ENCODE measurements around the gene IL1RAPL1. TPM values are rescaled to one million over a fixed set of nuclear protein-coding genes. Genes with fewer than 3 reads are reported as not detected.
"Not testable (repeated sequence)": the region's sequence is repeated elsewhere in the genome, so short reads cannot be mapped to it uniquely, and the experiment has no call there.

Gene IL1RAPL1
- total RNA-seq, 2 donors from 2014 or later, result not detected

- no peak for ATAC-seq (replicated peaks in 1 of 2)
- H3K36me3 Mint-ChIP-seq (ENCODE audit: insufficient read depth in 2 of 2), result no peaks in the 10 kb centered on the region
- peaks cover 0 to 2% of the 10 kb centered on the region in 2 donors for H3K9me3 Mint-ChIP-seq
- DNase-seq, result no peak
- H3K27ac Mint-ChIP-seq, result no peak overlapping the region
- no peak overlapping the region for H3K4me3 Mint-ChIP-seq
- peaks cover 1% of the 10 kb centered on the region for H3K27me3 Mint-ChIP-seq (ENCODE audit: low read depth)
- H3K4me1 Mint-ChIP-seq (ENCODE audit: low read depth), result no peaks in the 10 kb centered on the region
These were observed 708.9 kb downstream of the IL1RAPL1 start for GRCh38 chrX:29295987-29296680.

GRCh38 chrX:29297171-29297800 is 710.0 kb downstream of the IL1RAPL1 start:
- peaks cover 1 to 2% of the 10 kb centered on the region in 2 donors for H3K9me3 Mint-ChIP-seq
- H3K36me3 Mint-ChIP-seq (ENCODE audit: insufficient read depth in 2 of 2), result no peaks in the 10 kb centered on the region
- H3K27ac Mint-ChIP-seq, result no peak overlapping the region
- H3K4me1 Mint-ChIP-seq (ENCODE audit: low read depth), result no peaks in the 10 kb centered on the region
- DNase-seq, result no peak
- ATAC-seq (replicated peaks in 1 of 2), result no peak
- no peak overlapping the region for H3K4me3 Mint-ChIP-seq
- H3K27me3 Mint-ChIP-seq (ENCODE audit: low read depth), result peaks cover 9% of the 10 kb centered on the region

- Mint-ChIP-seq H3K27ac (no peak overlapping the region), H3K4me1 (ENCODE audit: low read depth) (no peaks in the 10 kb centered on the region), H3K9me3 (peaks cover 0 to 3% of the 10 kb centered on the region in 2 donors), H3K27me3 (ENCODE audit: low read depth) (peaks cover 14% of the 10 kb centered on the region), H3K4me3 (no peak overlapping the region), H3K36me3 (ENCODE audit: insufficient read depth in 2 of 2) (no peaks in the 10 kb centered on the region)
- DNase-seq (no peak), ATAC-seq (replicated peaks in 1 of 2) (no peak)
These were observed 712.4 kb downstream of the IL1RAPL1 start for GRCh38 chrX:29299684-29300083.

GRCh38 chrX:29308726-29309125 is 721.5 kb downstream of the IL1RAPL1 start:
- ATAC-seq (replicated peaks in 1 of 2), result no peak
- Mint-ChIP-seq H3K27me3 (ENCODE audit: low read depth) (no peaks in the 10 kb centered on the region), H3K36me3 (ENCODE audit: insufficient read depth in 2 of 2) (peaks cover 0 to 3% of the 10 kb centered on the region in 2 donors), H3K4me3 (no peak overlapping the region), H3K4me1 (ENCODE audit: low read depth) (no peaks in the 10 kb centered on the region), H3K9me3 (peaks cover 6 to 7% of the 10 kb centered on the region in 2 donors), H3K27ac (no peak overlapping the region)
- no peak for DNase-seq

GRCh38 chrX:29315931-29316330 is 728.7 kb downstream of the IL1RAPL1 start:
- Mint-ChIP-seq H3K27me3 (ENCODE audit: low read depth) (no peaks in the 10 kb centered on the region), H3K9me3 (peaks cover 1 to 6% of the 10 kb centered on the region in 2 donors), H3K27ac (no peak overlapping the region), H3K36me3 (ENCODE audit: insufficient read depth in 2 of 2) (no peaks in the 10 kb centered on the region), H3K4me3 (no peak overlapping the region), H3K4me1 (ENCODE audit: low read depth) (no peaks in the 10 kb centered on the region)
- ATAC-seq (replicated peaks in 1 of 2) (no peak), DNase-seq (no peak)

GRCh38 chrX:29318012-29318411 is 730.8 kb downstream of the IL1RAPL1 start:
- H3K27me3 Mint-ChIP-seq (ENCODE audit: low read depth), result no peaks in the 10 kb centered on the region
- no peak overlapping the region for H3K4me3 Mint-ChIP-seq
- H3K4me1 Mint-ChIP-seq (ENCODE audit: low read depth), result no peaks in the 10 kb centered on the region
- ATAC-seq (replicated peaks in 1 of 2), result no peak
- H3K36me3 Mint-ChIP-seq (ENCODE audit: insufficient read depth in 2 of 2), result no peaks in the 10 kb centered on the region
- no peak for DNase-seq
- peaks cover 0 to 7% of the 10 kb centered on the region in 2 donors for H3K9me3 Mint-ChIP-seq
- H3K27ac Mint-ChIP-seq, result no peak overlapping the region

GRCh38 chrX:29332429-29332828 is 745.2 kb downstream of the IL1RAPL1 start:
- not testable (repeated sequence) for ATAC-seq (replicated peaks in 1 of 2); DNase-seq; H3K36me3 Mint-ChIP-seq (ENCODE audit: insufficient read depth in 2 of 2); H3K4me1 Mint-ChIP-seq (ENCODE audit: low read depth); H3K4me3 Mint-ChIP-seq; H3K9me3 Mint-ChIP-seq; H3K27ac Mint-ChIP-seq; H3K27me3 Mint-ChIP-seq (ENCODE audit: low read depth)

GRCh38 chrX:29333091-29333490 is 745.8 kb downstream of the IL1RAPL1 start:
- H3K36me3 Mint-ChIP-seq (ENCODE audit: insufficient read depth in 2 of 2); H3K27me3 Mint-ChIP-seq (ENCODE audit: low read depth); H3K27ac Mint-ChIP-seq; ATAC-seq (replicated peaks in 1 of 2); H3K9me3 Mint-ChIP-seq; H3K4me3 Mint-ChIP-seq; DNase-seq; H3K4me1 Mint-ChIP-seq (ENCODE audit: low read depth): not testable (repeated sequence)

- Mint-ChIP-seq H3K27me3 (ENCODE audit: low read depth) (no peaks in the 10 kb centered on the region), H3K4me1 (ENCODE audit: low read depth) (no peaks in the 10 kb centered on the region), H3K27ac (no peak overlapping the region), H3K4me3 (no peak overlapping the region), H3K9me3 (peaks cover 0 to 4% of the 10 kb centered on the region in 2 donors), H3K36me3 (ENCODE audit: insufficient read depth in 2 of 2) (no peaks in the 10 kb centered on the region)
- ATAC-seq (replicated peaks in 1 of 2) (no peak), DNase-seq (no peak)
These were observed 761.0 kb downstream of the IL1RAPL1 start for GRCh38 chrX:29348288-29348687.

GRCh38 chrX:29359276-29359675 is 772.0 kb downstream of the IL1RAPL1 start:
- no peaks in the 10 kb centered on the region for H3K4me1 Mint-ChIP-seq (ENCODE audit: low read depth)
- H3K27ac Mint-ChIP-seq, result no peak overlapping the region

GRCh38 chrX:29374765-29375164 is 787.5 kb downstream of the IL1RAPL1 start:
- not testable (repeated sequence) for DNase-seq; ATAC-seq (replicated peaks in 1 of 2); H3K27me3 Mint-ChIP-seq (ENCODE audit: low read depth); H3K9me3 Mint-ChIP-seq; H3K4me3 Mint-ChIP-seq; H3K36me3 Mint-ChIP-seq (ENCODE audit: insufficient read depth in 2 of 2); H3K4me1 Mint-ChIP-seq (ENCODE audit: low read depth); H3K27ac Mint-ChIP-seq

More at GRCh38 chrX:29359276-29359675, 772.0 kb downstream of the IL1RAPL1 start:
- DNase-seq, result no peak
- H3K9me3 Mint-ChIP-seq, result peaks cover 0 to 3% of the 10 kb centered on the region in 2 donors
- no peak overlapping the region for H3K4me3 Mint-ChIP-seq
- no peak for ATAC-seq (replicated peaks in 1 of 2)
- no peaks in the 10 kb centered on the region for H3K36me3 Mint-ChIP-seq (ENCODE audit: insufficient read depth in 2 of 2)
- no peaks in the 10 kb centered on the region for H3K27me3 Mint-ChIP-seq (ENCODE audit: low read depth)

GRCh38 chrX:29376584-29376983 is 789.3 kb downstream of the IL1RAPL1 start:
- no peak overlapping the region for H3K27ac Mint-ChIP-seq
- peaks cover 4% of the 10 kb centered on the region in 2 donors for H3K36me3 Mint-ChIP-seq (ENCODE audit: insufficient read depth in 2 of 2)
- ATAC-seq (replicated peaks in 1 of 2) (peak in 1 of 2 donors; percentile 37), DNase-seq (no peak)
- no peaks in the 10 kb centered on the region for H3K4me1 Mint-ChIP-seq (ENCODE audit: low read depth)
- H3K27me3 Mint-ChIP-seq (ENCODE audit: low read depth), result no peaks in the 10 kb centered on the region
- H3K4me3 Mint-ChIP-seq, result no peak overlapping the region
- H3K9me3 Mint-ChIP-seq, result peaks cover 3 to 6% of the 10 kb centered on the region in 2 donors

- Mint-ChIP-seq H3K9me3 (peaks cover 0 to 3% of the 10 kb centered on the region in 2 donors), H3K4me3 (no peak overlapping the region), H3K27me3 (ENCODE audit: low read depth) (no peaks in the 10 kb centered on the region), H3K36me3 (ENCODE audit: insufficient read depth in 2 of 2) (peaks cover 2 to 5% of the 10 kb centered on the region in 2 donors), H3K27ac (no peak overlapping the region), H3K4me1 (ENCODE audit: low read depth) (no peaks in the 10 kb centered on the region)
- DNase-seq, result no peak
- no peak for ATAC-seq (replicated peaks in 1 of 2)
These were observed 795.6 kb downstream of the IL1RAPL1 start for GRCh38 chrX:29382811-29383210.
